ENCODE results near the gene IL17C.

GRCh38 chr16:88688013-88688778, 49.8 kb downstream of the IL17C start:
- TF ChIP-seq POLR2AphosphoS5 (IDR thresholded peaks at IDR 0.05) = no peak
- no peak for TF ChIP-seq POLR2A (IDR thresholded peaks at IDR 0.05)
- no peak for TF ChIP-seq CTCF (IDR thresholded peaks at IDR 0.05)

Data from upper lobe of left lung (tissue), 4 donors.